KBM-7 (cell line): Measurements from ENCODE around the gene JAK1.

Source experiments
- DNase-seq: peaks from one replicate; pipeline ENCODE4 v3.0.0-alpha.2; 2015
- in situ Hi-C: fragments of 300-500 bp; cut with MboI; formaldehyde crosslinking; loops from 2 replicates; pipeline ENCODE4 v1.14.3; 2020; ENCODE audit warnings: low sequenced_read_pairs, low pct_unique_long_range_greater_than_20kb, mixed read lengths

JAK1 gene

GRCh38 chr1:64906447-64906846, 59.9 kb downstream of the JAK1 start:
- DNase-seq = no peak
- in situ Hi-C loops = no loop called here

DNA sequence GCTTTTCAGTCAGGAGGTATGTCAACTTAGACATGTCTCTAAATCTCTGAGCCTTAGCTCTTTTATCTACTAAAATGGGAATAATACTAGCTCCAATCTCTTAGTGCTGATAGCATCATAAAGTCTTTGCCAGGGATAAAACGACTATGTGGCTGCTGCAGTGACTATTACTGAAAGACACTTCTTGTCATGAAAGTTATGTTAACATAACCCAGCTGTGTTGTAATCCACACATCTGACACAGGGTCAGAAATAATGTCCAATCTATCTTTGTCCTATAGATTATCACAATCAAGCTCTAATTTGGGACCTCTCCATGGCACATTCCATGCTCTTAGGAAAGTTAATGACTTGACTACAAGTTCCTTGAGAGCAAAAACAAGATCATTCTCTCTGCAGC, 62.8 kb downstream of the JAK1 start:
- in situ Hi-C loops = no loop called here
- no peak for DNase-seq

DNA sequence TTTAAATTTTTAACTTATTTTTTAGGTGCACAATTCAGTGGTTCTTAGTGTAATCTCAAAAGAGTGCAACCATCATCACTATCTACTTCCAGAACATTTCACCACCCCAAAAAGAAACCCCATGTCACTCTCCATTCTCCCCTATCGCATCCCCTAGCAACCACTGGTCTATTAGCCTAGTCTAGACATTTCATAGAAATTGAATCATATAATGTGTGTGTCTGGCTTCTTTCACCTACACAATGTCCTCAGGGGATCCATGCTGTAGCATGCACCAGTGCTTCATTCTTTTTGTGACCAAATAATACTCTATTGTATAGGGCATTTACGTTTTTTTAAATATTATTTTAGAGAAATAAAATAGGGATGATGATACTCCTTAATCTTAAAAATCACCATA, 64.7 kb downstream of the JAK1 start:
- in situ Hi-C loops = no loop called here
- DNase-seq = no peak

DNA sequence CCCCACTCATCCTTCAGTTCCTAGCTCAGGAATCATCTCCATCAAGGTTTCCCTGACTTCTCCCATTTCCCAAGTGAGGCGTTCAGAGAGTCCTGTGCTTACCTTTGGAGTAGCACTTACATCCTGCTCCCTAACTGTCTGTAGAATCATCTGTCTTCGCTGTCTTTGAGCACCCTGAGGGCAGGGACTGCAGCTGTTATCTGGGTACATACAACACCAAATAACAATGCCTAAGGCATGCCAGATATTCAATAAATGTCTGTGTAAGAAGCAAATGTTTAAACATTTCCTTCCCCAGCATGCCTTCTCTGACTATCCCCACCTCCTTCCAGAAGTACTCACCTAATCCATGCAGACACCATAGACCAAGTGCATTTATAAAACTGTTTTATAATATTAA, 65.4 kb downstream of the JAK1 start:
- in situ Hi-C loops = no loop called here
- no peak for DNase-seq

DNA sequence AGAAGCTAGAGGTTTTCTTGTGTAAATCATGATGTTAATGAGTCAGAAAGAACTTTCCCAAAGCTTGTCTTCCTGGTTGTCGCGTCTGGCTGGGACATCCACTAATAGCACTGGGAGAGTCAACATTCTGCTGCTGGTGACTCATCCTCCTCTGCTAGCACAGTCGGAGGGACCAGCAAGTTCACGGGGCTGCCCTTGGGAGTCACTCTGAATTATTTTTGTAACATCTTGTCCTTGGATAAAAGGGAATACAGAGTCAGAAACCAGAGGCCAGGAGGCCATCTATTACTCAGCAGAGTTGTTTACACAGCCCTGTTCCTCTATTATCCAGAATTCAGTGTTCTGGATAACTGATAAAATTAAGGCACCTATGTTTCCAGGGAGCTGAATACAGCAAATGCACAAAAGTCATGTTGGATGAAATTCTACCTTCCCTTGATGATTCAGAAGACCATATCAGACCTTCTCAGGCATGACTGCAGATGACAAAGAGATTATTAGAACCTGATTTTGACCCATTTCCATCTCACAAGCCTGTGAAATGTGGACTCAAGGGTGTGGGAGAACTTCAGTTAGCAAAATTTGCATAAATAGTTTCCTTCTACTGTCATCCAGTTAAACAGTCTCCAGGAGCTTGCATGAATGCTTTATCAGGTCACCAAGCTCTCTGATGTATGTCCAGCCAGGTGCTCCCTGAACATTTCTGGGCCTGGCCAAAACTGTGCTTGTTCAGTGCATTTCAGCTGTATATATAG, 68.1 kb downstream of the JAK1 start:
- in situ Hi-C loops = no loop called here
- DNase-seq = no peak

DNA sequence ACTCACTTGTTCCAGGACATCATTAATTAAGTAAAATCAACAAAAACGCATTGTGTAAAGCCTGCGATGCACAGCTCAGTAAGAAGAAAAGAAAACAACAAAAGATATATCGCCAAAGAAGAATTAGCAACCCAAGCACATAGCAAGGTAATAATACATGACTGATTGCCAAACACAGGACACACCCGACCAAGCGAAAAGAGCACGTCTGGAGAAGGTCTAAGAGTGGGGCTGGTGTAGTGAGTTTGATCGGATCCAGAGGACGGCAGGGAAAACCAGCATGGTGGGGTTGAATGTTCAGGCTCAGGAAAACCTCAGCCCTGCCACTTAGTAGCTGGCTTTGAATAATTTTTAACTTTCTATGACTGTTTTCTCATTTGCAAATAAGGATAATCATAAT, 69.8 kb downstream of the JAK1 start:
- no peak for DNase-seq
- in situ Hi-C loops = no loop called here

GRCh38 chr1:64895500-64895899, 70.8 kb downstream of the JAK1 start:
- DNase-seq = peak; percentile 79
- in situ Hi-C loops = no loop called here

DNA sequence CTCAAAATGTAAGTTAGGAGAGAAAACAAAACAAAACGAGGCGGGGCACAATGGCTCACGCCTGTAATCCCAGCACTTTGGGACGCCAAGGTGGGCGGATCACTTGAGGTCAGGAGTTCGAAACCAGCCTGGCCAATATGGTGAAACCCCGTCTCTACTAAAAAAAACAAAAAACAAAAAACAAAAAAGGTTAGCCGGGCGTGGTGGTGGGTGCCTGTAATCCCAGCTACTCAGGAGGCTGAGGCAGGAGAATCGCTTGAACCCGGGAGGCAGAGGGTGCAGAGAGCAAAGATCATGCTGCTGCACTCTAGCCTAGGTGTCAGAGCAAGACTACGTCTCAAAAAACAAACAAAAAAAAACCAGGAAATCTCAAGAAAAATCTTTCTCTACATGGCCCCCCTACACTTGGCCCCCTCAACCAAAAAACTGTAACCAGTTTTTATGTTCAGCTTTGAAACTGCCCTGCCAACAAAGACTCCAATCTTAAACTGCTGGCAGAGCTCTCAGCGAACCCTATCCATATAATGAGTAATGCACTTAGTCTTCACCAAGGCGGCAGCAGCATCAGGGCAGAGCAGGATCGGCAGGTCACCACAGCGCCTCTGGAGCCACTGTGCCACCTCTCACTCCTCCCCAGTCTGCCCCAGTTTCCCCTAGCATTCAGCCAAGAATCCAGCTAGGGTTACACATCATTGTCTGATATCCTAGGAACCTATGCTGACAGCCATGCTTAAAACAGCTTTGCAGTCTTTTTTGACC, 71.7 kb downstream of the JAK1 start:
- DNase-seq = no peak
- in situ Hi-C loops = no loop called here

GRCh38 chr1:64893921-64894320, 72.4 kb downstream of the JAK1 start:
- in situ Hi-C loops = no loop called here
- DNase-seq = no peak

DNA sequence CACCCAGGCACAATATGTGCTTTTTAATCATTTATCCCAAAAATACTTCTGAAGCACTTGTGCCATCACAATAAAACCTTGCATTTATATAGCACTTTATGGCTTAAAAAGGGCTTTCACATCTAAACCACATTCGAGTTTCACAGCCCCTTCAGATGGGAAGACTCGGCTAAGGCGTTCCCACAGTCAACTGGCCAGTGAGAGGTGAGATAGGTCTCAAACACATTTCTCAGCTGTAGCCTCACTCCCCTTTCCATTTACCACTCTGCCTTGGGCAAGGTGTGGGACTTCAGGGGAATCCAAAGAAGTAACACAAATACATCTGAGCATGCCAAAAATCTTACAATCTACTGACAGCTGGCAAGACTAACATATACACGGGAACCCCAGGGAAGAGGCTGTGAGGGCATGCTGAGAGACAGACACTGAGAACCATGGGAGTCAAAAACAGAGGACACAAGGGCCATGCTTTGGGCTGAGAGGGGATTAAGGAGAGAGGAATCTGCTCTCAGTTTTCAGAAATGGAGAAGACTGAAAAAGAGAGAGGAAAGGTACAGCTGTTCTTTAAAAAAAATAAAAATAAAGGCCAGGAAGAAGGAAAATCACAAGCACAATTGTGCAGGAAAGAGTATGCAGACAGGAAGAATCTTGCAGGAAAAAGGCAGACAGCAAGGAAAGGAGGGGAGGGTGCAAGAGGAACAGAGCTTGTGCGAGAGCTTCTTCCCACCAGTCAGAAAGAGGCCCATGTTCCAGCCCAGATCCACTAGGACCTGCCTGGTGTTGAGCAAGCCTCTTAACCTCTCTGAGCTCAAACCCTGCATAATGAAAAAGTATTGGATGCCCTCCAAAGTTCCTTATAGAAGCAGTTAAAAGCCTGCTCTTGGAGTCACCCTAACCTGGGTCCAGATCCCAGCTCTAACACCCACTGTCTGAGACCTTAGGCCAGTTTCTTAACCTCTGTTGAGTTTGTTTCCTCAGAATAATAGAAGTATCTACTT, 73.5 kb downstream of the JAK1 start:
- DNase-seq = no peak
- in situ Hi-C loops = no loop called here

- in situ Hi-C loops = no loop called here
- DNase-seq = no peak
Measured at GRCh38 chr1:64891448-64891825, 74.9 kb downstream of the JAK1 start.

- in situ Hi-C loops = no loop called here
- DNase-seq = no peak
Measured at GRCh38 chr1:64890699-64891447, 75.5 kb downstream of the JAK1 start.

GRCh38 chr1:64887689-64888217, 78.6 kb downstream of the JAK1 start:
- in situ Hi-C loops = no loop called here
- no peak for DNase-seq

- in situ Hi-C loops = no loop called here
Measured at GRCh38 chr1:64886877-64887276, 79.5 kb downstream of the JAK1 start.

GRCh38 chr1:64885648-64886047, 80.7 kb downstream of the JAK1 start:
- in situ Hi-C loops = no loop called here
- DNase-seq = no peak

More at GRCh38 chr1:64886877-64887276, 79.5 kb downstream of the JAK1 start:
- DNase-seq = no peak

GRCh38 chr1:64884261-64885040, 81.9 kb downstream of the JAK1 start:
- in situ Hi-C loops = no loop called here
- DNase-seq = no peak

- DNase-seq = no peak
- in situ Hi-C loops = no loop called here
Measured at GRCh38 chr1:64882574-64883255, 83.6 kb downstream of the JAK1 start.
